Measurements from ENCODE around the gene TOX3.

GRCh38 chr16:52494145-52494544 lies 52.8 kb downstream of the TOX3 start:
- no peak for TF ChIP-seq CTCF (IDR thresholded peaks at IDR 0.05; ENCODE audit: extremely low read depth in 1 of 2, insufficient read depth in 1 of 2, low read depth in 1 of 2, low read length in 2 of 2)
- TF ChIP-seq MAX (IDR thresholded peaks at IDR 0.05; ENCODE audit: insufficient read depth, insufficient read length) = no peak
- no peak for TF ChIP-seq EZH2 (IDR thresholded peaks at IDR 0.05; ENCODE audit: borderline replicate concordance, low read depth, low read length, severe bottlenecking)
- no peak for TF ChIP-seq POLR2A (IDR thresholded peaks at IDR 0.05; ENCODE audit: low read depth, low read length)
- no peak for TF ChIP-seq JUN (IDR thresholded peaks at IDR 0.05; ENCODE audit: borderline replicate concordance, insufficient read depth, insufficient read length, low read depth)
